Hematopoietic multipotent progenitor cell treated with erythropoietin and hydrocortisone succinate and interleukin-3 and kit ligand, for 15 days (in vitro differentiated cells): ENCODE data around the gene UTP3.
"Not testable (repeated sequence)": the region's sequence is repeated elsewhere in the genome, so short reads cannot be mapped to it uniquely, and the experiment has no call there.

ENCODE experiments used
- DNase-seq: peaks from one replicate; pipeline ENCODE4 v3.0.0-alpha.2; 2015; ENCODE audit warnings: low spot score

UTP3 gene

DNA sequence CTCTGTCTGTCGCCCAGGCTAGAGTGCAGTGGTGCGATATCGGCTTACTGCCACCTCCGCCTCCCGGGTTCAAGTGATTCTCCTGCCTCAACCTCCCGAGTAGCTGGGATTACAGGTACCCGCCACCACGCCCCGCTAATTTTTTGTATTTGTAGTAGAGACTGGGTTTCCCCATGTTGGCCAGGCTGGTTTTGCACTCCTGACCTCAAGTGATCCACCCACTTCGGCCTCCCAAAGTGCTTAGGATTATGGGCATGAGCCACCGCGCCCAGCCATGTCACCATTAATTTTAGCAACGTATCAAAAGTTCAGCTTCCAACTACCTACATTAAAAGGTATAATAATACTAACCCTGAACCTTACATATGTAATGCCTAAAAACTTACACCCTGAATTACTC lies 940 bp upstream of the UTP3 start:
- DNase-seq, result no peak

DNA sequence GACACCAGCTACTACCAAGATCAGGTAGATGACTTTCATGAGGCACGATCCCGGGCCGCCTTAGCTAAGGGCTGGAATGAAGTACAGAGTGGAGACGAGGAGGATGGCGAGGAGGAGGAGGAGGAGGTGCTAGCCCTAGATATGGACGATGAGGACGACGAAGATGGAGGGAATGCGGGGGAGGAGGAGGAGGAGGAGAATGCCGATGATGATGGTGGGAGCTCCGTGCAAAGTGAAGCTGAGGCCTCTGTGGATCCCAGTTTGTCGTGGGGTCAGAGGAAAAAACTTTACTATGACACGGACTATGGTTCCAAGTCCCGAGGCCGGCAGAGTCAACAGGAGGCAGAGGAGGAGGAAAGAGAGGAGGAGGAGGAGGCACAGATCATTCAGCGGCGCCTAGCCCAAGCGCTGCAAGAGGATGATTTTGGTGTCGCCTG lies 481 bp downstream of the UTP3 start:
- DNase-seq, result no peak

DNA sequence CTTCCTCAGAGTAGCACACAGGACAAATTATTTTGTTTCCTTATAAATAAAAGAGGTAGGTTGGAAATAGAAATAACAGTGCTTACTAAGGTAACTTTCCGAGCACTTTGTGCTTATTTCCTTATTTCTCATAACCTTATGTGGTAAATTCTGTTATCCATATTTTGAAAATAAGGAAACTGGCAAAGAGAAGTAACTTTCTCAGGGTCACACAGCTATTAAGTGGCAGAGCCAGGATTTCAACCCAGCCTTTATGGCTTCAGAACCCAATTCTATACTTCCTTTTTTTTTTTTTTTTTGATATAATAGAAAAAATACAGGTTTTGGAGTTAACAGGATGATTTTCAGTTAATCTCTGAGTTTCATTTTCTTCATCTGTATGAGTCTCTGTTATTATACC lies 3.3 kb downstream of the UTP3 start:
- no peak for DNase-seq

DNA sequence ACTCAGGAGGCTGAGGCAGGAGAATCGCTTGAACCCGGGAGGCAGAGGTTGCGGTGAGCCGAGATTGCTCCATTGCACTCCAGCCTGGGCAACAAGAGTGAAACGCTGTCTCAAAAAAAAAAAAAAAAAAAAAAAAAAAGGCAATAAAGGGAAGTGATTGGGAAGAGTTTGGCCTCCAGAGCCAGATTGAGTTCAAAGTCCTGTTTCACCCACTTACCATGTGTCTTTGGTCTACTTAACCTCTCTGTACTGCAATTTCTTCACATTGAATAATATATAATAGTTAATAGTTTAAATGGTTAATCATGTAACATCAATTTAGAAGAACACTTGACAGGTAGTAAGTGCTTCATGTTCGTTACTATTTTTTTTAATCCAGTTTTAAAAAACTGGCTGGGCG lies 6.3 kb downstream of the UTP3 start:
- DNase-seq, result not testable (repeated sequence)

DNA sequence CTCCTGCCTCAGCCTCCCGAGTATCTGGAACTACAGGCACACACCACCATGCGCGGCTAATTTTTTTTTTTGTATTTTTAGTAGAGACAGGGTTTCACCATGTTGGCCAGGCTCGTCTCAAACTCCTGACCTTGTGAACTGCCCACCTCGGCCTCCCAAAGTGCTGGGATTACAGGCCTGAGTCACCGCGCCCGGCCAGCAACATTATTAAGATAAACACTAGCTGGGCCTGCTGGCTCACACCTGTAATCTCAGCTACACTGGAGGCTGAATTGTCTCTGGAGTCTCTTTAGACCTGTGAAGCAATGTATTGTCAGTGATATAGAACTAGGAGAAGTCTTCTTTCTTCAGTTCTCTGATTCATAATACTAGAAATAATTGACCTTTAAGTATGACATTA lies 10.1 kb downstream of the UTP3 start:
- DNase-seq, result not testable (repeated sequence)

DNA sequence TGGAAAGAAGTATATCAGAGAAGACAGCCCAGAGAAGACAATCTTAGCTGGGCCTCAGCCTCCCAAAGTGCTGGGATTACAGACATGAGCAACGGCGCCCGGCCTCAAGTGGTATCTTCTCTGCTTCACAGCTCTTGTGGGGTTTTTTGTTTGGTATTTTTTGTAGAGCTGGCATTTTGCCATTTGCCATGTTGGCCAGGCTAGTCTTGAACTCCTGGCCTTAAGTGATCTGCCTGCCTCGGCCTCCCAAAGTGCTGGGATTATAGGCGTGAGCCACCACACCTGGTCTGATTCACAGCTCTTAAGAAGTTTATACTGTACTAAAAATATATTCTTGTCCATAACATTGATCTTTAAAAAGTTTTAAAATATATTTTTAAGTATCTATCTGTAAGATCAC lies 12.4 kb downstream of the UTP3 start:
- no peak for DNase-seq

DNA sequence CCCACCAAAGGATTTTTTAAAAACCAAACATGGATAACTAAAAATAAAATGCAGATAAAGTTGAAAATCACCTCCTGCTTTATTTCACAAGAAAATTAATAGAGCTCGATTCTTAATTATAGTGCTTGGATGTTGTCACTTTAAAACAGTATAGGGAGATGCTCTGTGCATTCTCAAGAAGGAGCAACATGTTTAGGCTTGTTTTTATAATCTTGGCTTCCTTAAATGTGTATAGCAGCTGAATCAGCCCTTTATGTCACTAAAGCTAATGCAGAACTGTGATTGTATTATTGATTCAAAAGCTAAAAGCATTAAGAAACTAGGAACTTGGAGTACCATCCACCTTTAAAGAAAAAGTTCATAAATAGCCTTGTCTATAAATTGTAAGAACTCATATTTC lies 12.9 kb downstream of the UTP3 start:
- DNase-seq, result no peak

DNA sequence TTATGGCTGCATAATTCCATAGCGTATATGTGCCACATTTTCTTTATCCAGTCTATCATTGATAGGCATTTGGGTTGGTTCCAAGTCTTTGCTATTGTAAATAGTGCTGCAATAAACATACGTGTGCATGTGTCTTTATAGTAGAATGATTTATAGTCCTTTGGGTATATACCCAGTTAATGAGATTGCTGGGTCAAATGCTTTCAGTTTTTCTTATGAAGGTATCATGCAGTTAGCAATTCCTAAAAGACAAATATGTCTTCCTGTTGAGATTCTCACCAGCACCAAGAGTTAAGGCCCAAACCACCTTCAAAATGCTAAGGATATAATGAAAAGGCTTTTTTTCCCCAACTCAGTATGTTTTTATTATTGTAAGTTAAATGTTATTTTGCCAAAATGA lies 14.3 kb downstream of the UTP3 start:
- DNase-seq, result not testable (repeated sequence)

DNA sequence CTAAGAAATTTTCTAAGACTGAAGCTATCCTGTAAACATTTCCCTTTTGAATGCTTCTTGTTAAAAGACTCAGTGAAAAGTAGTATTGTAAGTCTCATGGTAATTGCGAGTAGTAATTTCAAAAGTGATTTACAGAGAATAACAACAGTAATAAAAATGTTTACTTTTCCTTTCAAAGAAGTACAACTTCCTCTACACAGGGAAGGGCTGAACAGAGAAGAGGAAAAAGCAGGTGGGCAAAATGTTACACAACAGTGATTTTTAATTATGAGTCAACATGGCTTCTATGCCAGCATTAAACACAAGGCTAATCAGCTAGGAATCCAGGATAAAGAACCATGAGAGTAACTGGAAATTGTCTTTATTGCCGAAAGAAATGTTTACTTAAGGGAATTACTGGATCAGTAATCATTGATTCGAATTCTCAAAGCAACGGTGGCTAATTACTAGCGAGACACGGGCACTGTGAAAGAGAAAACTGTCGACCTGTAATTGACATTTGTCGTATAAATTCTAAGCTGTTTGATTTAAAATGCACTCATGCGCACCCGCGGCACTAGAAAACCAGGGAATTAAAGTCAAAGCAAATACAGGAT lies 15.4 kb downstream of the UTP3 start:
- DNase-seq, result no peak

DNA sequence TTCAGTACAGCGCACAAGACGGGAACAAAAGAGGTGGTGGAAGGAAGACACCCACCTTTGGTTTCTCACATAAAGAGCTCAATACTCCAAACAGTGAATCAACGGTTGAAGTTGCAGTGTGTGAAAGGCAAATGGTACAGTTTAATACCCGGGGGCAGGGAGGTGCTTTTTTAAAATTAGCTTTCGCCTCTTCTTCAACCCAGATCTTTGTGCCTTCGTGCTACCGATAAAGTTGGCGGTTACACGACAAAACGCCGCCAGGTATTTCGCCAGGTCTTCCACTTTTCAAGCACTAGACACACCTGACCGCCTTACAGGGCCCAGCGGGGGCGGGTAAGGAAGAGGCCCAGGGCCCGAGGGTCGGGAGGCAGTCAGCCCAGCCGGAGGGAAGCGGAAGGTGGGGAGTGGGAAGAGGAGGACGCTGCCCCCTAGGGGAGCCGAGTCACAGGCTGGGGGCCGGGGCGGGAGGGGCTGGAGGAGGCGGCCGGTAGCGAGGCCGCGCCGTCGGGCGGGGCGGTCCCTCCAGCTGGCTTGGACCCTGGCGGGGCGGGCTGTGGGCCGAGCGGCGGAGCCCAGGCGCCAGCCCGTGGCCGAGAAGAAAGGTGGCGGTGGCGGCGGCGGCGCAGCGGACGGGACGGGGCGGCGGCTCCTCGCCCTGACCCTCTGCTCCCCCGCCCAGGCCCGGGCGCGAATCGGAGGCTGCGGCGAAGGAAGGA lies 16.0 kb downstream of the UTP3 start:
- DNase-seq, result peak; percentile 24

DNA sequence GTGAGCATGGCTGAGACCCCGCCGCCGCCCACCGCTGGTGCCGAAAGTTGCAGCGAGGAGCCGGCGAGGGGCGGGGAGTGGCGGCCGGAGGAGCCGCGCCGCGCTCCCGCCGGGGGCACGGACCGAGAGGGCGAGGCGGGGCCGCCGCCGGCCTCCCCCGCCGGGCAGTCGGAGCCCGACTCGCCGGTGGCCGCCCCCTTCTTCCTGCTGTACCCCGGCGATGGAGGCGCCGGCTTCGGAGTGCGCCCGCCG lies 16.5 kb downstream of the UTP3 start:
- DNase-seq, result no peak

DNA sequence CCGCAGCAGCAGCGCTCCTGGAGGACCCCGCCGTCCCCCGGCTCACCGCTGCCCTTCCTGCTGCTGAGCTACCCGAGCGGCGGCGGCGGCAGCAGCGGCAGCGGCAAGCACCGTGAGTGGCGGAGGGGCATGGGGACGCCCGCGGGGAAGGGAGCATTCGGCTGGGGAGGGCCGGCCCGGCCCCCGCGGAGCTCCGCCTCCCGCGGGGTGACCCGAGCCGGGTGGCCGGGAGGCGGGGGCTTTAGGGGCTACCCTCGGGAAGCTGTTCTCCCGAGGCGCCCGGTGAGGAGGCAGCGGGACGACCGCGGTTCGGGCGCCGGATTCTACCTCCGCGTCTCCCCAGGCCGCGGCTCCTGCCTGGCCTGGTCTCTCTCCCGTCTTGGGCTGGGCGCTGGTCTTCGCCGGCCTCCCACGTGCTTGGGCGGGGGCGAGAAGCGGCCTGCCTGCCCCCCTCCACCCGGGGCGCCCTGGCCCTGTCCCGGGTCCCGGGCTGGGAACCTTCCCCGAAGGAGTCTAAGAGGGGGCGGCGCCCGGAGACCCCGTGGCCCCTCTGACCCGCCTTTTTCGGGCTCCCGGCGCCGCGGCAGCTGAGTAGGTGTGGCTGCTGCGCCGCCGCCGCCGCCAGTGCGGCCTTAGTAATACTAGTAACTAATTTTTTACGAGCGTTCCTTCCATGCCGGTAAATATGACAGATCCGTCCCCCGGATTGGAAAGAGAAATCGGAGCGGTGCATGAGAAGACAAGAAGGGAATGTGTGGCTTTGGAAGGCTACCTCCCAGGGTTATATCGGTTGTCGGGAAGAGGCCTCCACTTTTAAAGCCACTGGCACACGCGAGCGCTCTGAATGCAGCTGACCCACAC lies 17.1 kb downstream of the UTP3 start:
- DNase-seq, result peak; percentile 29

DNA sequence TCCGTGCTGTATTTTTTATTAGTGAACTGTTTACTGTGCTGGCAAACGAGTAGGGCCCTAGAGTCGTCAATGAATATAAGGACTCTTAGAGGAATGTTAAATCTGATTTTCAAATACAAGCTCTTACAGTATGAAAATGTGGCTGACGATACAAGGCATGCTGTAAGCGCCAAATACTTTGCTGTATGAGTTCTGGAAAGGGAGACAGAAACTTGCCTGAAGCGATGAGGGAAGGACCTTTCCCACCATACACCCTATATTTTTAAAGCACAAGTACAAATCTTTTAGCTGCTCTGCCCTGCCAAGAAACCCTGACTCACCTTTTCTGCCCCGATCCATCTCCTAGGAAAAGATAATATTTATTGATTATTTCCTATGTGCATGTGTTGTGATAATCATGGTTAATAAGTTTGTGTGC lies 17.7 kb downstream of the UTP3 start:
- DNase-seq, result no peak

DNA sequence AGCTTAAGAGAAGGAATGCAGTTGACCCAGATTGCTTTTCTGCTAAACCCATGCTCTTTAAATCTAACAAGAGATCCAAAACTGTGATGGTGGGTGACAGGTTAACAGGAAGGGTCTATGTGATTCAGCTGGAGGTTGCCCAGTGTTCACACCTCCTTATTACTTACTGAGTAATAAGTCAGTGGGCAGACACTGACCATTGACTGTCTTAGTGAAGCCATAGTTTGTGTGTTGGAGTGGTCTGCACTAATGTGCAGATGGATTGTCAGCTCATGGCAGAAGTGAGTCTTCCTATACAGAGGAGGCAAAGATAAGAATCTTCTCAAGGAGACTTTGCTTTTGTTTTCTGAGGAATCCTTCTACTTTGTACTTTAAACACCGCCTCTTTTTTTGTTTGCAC lies 18.2 kb downstream of the UTP3 start:
- DNase-seq, result no peak

DNA sequence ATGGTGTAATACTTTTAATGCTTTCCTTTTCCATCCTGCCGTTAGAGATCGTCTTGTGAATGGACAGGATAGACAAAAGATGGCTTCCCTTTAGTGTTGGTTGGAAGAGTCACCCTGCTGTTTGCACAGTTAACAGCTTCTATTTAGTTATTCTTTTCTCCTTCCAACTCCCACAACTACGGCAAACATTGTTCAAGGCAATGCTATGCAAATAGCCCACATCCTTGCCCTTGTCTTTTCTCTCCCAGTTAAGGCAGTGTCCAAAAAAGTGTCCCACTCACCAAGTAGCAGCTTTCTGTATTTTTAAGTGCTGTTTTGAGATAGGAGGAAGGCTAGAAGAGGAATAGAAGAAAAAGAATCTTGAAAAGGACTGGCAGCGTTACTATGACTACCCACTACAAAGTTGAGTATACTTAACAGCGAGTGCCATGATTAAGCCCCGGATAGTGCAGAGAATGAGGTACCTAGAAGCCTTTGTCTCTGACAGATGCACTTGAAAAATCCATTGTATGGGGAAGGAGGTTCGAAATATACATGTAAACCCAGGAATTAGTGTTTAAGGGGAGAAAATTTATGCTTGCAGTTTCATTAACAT lies 21.4 kb downstream of the UTP3 start:
- DNase-seq, result no peak

DNA sequence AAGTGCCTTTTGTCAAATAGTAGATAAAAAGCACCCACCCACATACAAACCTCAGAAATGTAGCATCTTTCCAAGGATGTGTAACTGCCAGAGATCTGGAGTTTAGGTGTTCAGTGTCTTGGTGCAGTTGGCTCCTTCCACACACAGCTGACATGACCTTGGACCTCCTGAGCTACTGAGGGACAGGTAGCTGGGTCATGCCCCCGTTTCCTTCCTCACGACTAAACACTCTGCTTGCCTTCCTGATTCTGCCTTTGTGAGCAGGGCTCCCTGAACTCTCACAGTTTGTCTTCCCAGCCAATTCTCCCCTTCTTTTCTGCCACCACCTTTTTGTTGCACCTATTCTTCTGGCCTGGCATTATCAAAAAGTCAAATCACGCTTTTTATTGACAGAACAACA lies 23.3 kb downstream of the UTP3 start:
- no peak for DNase-seq

DNA sequence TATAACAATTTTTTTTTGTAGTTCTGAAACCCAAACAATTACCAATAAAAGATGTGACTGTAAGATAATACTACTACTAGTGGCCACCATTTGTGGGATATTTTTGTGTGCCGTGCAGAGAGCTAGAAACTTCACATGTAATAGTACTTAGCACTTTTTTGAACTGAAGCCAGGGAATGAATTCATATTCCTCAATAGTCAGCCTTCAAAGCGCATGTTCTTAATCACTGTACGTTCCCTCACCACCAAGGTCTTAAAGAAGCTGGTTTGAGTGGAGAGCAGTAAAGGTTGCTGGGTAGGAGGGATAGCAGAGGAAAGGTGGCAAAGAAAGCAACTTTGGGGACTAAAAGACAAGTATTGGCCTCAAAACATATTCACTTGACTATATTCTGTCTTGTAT lies 23.8 kb downstream of the UTP3 start:
- DNase-seq, result no peak

DNA sequence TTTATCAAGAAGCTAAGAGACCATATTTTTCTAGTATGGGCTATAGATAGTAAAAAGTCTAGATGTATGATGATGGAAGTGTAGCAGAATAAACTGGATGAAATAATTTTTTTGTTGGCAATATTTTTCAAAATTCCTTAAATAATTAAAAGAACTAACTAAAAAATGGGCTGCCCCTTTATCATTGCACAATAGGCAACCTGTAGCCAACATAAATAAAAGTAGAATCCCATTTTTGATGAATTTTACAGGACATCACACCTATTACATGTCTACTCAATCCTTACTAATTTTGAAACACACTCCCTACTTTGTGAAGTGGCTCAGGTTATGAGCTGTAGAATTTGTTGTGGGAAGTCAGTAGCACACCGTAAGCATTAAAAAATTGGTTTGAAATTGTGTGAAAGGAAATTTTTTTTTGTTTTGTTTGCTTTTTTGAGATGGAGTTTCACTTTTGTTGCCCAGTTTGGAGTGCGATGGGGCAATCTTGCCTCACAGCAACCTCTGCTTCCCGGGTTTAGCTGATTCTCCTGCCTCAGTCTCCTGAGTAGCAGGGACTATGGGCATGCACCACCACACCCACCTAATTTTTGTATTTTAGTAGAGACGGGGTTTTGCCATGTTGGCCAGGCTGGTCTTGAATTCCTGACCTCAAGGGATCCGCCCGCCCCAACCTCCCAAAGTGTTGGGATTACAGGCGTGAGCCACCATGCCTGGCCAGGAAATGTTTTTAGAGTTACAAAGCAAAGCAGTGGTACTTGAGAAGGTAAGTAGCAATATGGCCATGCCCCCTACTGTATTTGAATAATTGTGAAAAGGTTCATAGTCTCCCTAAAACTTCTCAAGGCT lies 24.5 kb downstream of the UTP3 start:
- no peak for DNase-seq

DNA sequence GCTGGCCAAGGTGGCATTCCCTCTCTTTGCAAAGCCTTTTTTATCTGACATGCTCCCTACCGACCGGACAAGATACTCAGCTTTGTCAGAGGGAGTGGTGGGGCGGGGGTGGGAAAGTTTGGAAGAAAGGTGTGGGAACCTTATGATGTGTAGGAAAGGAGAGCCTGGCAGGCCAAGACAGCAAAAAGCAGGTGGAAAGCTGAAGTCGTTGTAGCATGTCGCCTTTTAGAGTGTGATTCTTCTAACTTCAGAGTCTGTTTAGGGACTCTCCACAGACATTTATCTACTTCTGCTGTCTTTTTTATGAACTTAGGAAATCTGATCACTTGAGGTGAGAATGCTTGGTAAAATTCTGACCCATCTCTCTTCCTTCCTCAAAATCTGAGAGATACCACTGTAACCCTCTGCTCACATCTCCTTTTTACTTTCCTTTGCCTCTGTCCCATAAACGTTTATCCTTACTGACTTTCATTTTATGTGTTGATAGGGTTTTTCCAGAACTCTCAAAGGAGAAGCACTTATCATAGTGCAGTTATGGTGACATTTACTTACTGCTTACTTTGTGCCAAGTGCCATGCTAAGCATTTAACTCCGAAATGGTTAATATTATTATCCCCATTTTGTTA lies 25.2 kb downstream of the UTP3 start:
- no peak for DNase-seq

DNA sequence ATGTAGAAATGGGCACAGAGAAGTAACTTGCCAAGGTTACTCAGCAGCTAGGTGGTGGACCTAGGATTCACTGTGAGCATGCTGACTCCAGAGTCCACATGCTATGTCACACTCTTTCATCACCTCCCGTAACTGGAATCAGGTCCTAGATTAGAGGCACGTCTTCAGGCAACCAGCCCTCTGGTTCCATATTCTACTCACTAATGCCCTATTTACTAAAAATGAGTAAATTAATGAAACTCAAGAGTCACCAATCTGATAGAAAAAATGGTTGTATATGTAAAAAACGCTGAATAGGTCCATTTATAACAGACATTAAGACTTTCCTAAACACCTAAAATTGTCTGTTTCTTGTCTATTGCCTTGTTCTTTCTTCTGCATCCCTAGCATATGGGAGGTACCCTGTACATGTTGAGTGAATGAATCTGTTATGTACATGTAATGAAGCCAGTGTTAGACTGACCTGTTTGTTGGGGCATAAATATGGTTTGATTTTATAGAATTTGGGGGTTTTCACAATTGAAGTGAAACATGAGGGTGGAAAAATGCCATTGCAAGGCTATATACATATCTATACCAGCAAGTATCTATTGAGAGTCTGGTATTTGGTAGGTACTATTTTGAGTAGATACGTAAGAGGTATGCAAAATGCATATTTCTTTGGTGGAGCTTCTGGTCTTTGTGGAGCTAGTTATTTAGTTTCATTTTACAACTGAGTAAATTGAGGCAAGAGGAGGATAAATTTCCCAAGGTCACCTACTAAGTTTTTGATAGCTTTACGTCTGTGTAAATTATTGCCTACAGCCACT lies 26.0 kb downstream of the UTP3 start:
- DNase-seq, result no peak

DNA sequence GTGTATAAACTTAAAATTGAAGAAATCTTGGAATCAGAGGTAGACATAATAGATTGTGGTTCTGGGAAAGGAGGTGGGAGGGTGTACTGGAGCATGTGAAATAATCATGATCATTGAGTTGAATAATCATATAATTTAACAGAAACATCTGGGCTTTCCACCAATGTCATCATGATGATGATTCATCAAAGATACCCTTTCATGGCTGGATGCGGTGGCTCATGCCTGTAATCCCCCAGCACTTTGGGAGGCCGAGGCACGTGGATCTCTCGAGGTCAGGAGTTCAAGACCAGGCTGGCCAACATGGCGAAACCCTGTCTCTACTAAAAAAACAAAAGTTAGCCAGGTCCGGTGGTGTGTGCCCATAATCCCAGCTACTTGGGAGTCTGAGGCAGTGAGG lies 26.8 kb downstream of the UTP3 start:
- no peak for DNase-seq
